ENCODE measurements around the gene STAT4.

Gene STAT4

DNA sequence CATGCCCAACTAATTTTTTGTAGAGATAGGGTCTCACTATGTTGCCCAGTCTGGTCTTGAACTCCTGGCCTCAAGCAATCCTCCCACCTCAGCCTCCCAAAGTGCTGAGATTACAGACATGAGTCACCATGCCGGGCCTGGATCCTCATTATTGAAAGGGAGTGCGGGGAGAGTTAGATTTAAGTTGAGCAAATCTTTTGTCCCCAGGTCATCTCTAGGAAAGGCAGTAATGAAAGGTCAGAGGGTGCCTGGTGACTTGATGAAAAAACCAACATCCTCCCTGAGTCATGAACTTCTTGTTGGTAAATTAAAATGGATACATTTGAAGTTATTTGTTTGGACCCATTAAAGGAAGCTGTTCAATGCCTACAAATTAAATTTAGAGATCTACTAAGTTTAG is 25.1 kb downstream of the STAT4 start:
- H3K4me3 ChIP-seq (ENCODE audit: low read length), result no peak overlapping the region
- H3K27ac ChIP-seq (ENCODE audit: low read length), result no peak overlapping the region
- H2AFZ ChIP-seq (ENCODE audit: low read length), result no peak overlapping the region
- no peak overlapping the region for H3K9ac ChIP-seq (ENCODE audit: low read length)
- H4K20me1 ChIP-seq (ENCODE audit: insufficient read depth, low read length), result no peaks in the 10 kb centered on the region
- no peaks in the 10 kb centered on the region; the same call in 1 of the 2 replicates for H3F3A ChIP-seq (ENCODE audit: insufficient read depth, low read length)
- no peaks in the 10 kb centered on the region for H3K27me3 ChIP-seq (replicated peaks; ENCODE audit: insufficient read depth, low read length)
- H3K79me2 ChIP-seq (ENCODE audit: low read length), result no peaks in the 10 kb centered on the region
- TF ChIP-seq, protein P1, sequence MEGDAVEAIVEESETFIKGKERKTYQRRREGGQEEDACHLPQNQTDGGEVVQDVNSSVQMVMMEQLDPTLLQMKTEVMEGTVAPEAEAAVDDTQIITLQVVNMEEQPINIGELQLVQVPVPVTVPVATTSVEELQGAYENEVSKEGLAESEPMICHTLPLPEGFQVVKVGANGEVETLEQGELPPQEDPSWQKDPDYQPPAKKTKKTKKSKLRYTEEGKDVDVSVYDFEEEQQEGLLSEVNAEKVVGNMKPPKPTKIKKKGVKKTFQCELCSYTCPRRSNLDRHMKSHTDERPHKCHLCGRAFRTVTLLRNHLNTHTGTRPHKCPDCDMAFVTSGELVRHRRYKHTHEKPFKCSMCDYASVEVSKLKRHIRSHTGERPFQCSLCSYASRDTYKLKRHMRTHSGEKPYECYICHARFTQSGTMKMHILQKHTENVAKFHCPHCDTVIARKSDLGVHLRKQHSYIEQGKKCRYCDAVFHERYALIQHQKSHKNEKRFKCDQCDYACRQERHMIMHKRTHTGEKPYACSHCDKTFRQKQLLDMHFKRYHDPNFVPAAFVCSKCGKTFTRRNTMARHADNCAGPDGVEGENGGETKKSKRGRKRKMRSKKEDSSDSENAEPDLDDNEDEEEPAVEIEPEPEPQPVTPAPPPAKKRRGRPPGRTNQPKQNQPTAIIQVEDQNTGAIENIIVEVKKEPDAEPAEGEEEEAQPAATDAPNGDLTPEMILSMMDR (IDR thresholded peaks at IDR 0.05; ENCODE audit: low read length), result no peak
- TF ChIP-seq EZH2 (optimal IDR thresholded peaks at IDR 0.05; ENCODE audit: low read depth, low read length) (no peak), EZH2phosphoT487 (IDR thresholded peaks at IDR 0.05; ENCODE audit: low read length) (no peak)
- no peaks in the 10 kb centered on the region for H3K9me2 ChIP-seq (replicated peaks; ENCODE audit: insufficient read depth, low read length)
- H3K4me2 ChIP-seq (ENCODE audit: low read depth, low read length), result no peak overlapping the region
- H3K4me1 ChIP-seq (ENCODE audit: low read length), result no peaks in the 10 kb centered on the region
- H3K36me3 ChIP-seq (replicated peaks; ENCODE audit: insufficient read depth, low read length), result no peaks in the 10 kb centered on the region
- DNase-seq, result no peak
- no peaks in the 10 kb centered on the region for H3K9me3 ChIP-seq (replicated peaks; ENCODE audit: insufficient read depth, low read length)

DNA sequence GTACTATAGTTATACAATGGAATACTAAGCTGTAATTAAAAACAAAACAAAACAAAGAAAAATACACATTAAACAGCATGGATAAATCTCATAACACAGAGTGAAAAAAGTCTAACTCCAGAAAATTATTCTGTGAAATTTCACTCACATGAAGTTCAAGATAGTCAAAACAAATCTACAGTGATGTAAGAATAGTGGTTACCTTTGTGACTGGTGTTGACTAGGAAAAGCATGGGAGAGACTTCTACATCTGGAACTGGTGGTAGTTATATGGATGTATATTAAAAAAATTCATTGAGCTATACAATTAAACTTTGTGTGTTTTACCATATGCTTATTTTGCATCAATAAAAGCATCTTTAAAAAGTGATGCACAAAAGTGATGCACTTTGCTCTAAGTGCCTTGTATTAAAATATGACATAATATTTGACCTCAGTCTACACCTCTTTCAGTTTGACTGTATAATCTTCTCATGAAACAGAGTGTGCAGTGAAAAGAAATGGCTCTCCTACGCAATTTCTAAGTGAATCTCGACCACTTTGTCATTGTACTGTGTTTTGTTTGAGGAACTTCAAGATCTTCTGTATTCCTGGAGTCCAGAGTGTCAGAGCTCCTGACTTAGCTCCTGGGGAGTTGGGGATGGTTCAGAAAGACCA is 28.0 kb downstream of the STAT4 start:
- no peaks in the 10 kb centered on the region for H3K4me1 ChIP-seq (ENCODE audit: low read length)
- no peaks in the 10 kb centered on the region for H3K9me3 ChIP-seq (replicated peaks; ENCODE audit: insufficient read depth, low read length)
- no peak overlapping the region for H3K4me3 ChIP-seq (ENCODE audit: low read length)
- H3K9ac ChIP-seq (ENCODE audit: low read length), result no peak overlapping the region
- H2AFZ ChIP-seq (ENCODE audit: low read length), result no peak overlapping the region
- H4K20me1 ChIP-seq (ENCODE audit: insufficient read depth, low read length), result no peaks in the 10 kb centered on the region
- TF ChIP-seq EZH2 (optimal IDR thresholded peaks at IDR 0.05; ENCODE audit: low read depth, low read length) (no peak), EZH2phosphoT487 (IDR thresholded peaks at IDR 0.05; ENCODE audit: low read length) (no peak)
- TF ChIP-seq, protein P1 (IDR thresholded peaks at IDR 0.05; ENCODE audit: low read length), result no peak
- no peaks in the 10 kb centered on the region for H3K9me2 ChIP-seq (replicated peaks; ENCODE audit: insufficient read depth, low read length)
- no peaks in the 10 kb centered on the region for H3K36me3 ChIP-seq (replicated peaks; ENCODE audit: insufficient read depth, low read length)
- no peak overlapping the region for H3K27ac ChIP-seq (ENCODE audit: low read length)
- H3K27me3 ChIP-seq (replicated peaks; ENCODE audit: insufficient read depth, low read length), result no peaks in the 10 kb centered on the region
- no peaks in the 10 kb centered on the region for H3F3A ChIP-seq (ENCODE audit: insufficient read depth, low read length)
- DNase-seq, result no peak
- H3K4me2 ChIP-seq (ENCODE audit: low read depth, low read length), result no peak overlapping the region
- H3K79me2 ChIP-seq (ENCODE audit: low read length), result no peaks in the 10 kb centered on the region

DNA sequence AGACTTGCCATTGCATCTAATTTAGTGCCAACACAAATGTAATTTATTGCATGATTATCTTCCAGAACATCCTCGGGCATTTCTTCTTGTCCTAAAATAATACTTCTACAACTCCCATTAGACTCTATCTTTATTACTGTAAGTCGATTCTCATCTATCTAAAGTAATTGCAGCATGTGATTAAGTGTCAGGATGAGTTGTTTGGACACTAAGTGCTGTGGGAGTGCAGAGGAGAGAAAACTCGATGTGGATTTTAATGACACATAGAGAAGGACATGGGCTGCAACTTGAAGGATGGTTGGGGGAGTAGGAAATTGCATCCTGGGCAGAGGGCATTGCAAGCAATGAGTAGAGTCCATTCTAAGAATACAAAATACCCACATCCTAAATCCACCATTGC is 33.5 kb downstream of the STAT4 start:
- no peak overlapping the region for H3K4me3 ChIP-seq (ENCODE audit: low read length)
- H3K9ac ChIP-seq (ENCODE audit: low read length), result no peak overlapping the region
- no peaks in the 10 kb centered on the region for H3K79me2 ChIP-seq (ENCODE audit: low read length)
- H3K4me1 ChIP-seq (ENCODE audit: low read length), result peaks cover 20% of the 10 kb centered on the region
- no peaks in the 10 kb centered on the region for H3F3A ChIP-seq (ENCODE audit: insufficient read depth, low read length)
- no peak for DNase-seq
- H3K27me3 ChIP-seq (replicated peaks; ENCODE audit: insufficient read depth, low read length), result no peaks in the 10 kb centered on the region
- TF ChIP-seq EZH2phosphoT487 (IDR thresholded peaks at IDR 0.05; ENCODE audit: low read length), result no peak
- TF ChIP-seq, protein P1 (IDR thresholded peaks at IDR 0.05; ENCODE audit: low read length), result no peak
- no peak for TF ChIP-seq EZH2 (optimal IDR thresholded peaks at IDR 0.05; ENCODE audit: low read depth, low read length)
- H3K36me3 ChIP-seq (replicated peaks; ENCODE audit: insufficient read depth, low read length), result no peaks in the 10 kb centered on the region
- no peak overlapping the region for H3K4me2 ChIP-seq (ENCODE audit: low read depth, low read length)
- H4K20me1 ChIP-seq (ENCODE audit: insufficient read depth, low read length), result no peaks in the 10 kb centered on the region
- H2AFZ ChIP-seq (ENCODE audit: low read length), result no peak overlapping the region
- H3K27ac ChIP-seq (ENCODE audit: low read length), result no peak overlapping the region
- H3K9me2 ChIP-seq (replicated peaks; ENCODE audit: insufficient read depth, low read length), result no peaks in the 10 kb centered on the region
- no peaks in the 10 kb centered on the region for H3K9me3 ChIP-seq (replicated peaks; ENCODE audit: insufficient read depth, low read length)

Data from MM.1S (cell line).